ENCODE results near the gene TRUB1. TPM values are rescaled to one million over a fixed set of nuclear protein-coding genes. Genes with fewer than 3 reads are reported as not detected.
"Not testable (repeated sequence)": the region's sequence is repeated elsewhere in the genome, so short reads cannot be mapped to it uniquely, and the experiment has no call there.

Gene TRUB1
- total RNA-seq (2021), result 29.6 and 30.0 TPM in 2 replicates
- percentile 87 among the genes with signal in this experiment for Bru-seq, nascent RNA
- BruChase-seq, experiment 1, labeled RNA remaining after a 2-hour chase, result percentile 85 among the genes with signal in this experiment
- BruChase-seq, experiment 2, labeled RNA remaining after a 6-hour chase, result percentile 84 among the genes with signal in this experiment
- long read RNA-seq, transcript TRUB1-201 (8 exons, 3,408 nt), result major isoform, 86 of 110 reads
- long read RNA-seq, partial matches to known transcripts, result 9 of 110 reads
- long read RNA-seq, other reads (novel, unspliced or antisense), result 11 of 110 reads

- Histone ChIP-seq H3K9me3 (ENCODE audit: low read depth, low read length, poor library complexity, severe bottlenecking) (no peaks in the 10 kb centered on the region), H3K27me3 (replicated peaks; ENCODE audit: insufficient read depth, low read depth, low read length, poor library complexity) (no peaks in the 10 kb centered on the region), H3K4me3 (ENCODE audit: low read depth, low read length, poor library complexity, severe bottlenecking) (peak within 1 kb of the TSS; percentile 79), H3K4me1 (ENCODE audit: insufficient read depth, low read length, poor library complexity, severe bottlenecking) (peaks cover 6% of the 10 kb centered on the region), H3K27ac (ENCODE audit: low read depth, low read length, poor library complexity, severe bottlenecking) (peak within 1 kb of the TSS; percentile 91), H3K36me3 (ENCODE audit: insufficient read depth, low read length, poor library complexity, severe bottlenecking) (peaks cover 13% of the 10 kb centered on the region)
- CTCF ChIA-PET, result no interaction called here
- intact Hi-C loops (cut with micrococcal nuclease; ENCODE audit: unreplicated experiment), result loop anchor here (5.0 kb wide), 1 partner anchor 154 kb away; the partner anchor contains the start of gene ATRNL1
- DNase-seq (ENCODE audit: low spot score), result peak; percentile 97
- POLR2A ChIA-PET (ENCODE audit: low non-redundant PET), result no interaction called here
- BruUV-seq (replicated peaks), result TSS peak; percentile 50
- TF ChIP-seq, protein P1, sequence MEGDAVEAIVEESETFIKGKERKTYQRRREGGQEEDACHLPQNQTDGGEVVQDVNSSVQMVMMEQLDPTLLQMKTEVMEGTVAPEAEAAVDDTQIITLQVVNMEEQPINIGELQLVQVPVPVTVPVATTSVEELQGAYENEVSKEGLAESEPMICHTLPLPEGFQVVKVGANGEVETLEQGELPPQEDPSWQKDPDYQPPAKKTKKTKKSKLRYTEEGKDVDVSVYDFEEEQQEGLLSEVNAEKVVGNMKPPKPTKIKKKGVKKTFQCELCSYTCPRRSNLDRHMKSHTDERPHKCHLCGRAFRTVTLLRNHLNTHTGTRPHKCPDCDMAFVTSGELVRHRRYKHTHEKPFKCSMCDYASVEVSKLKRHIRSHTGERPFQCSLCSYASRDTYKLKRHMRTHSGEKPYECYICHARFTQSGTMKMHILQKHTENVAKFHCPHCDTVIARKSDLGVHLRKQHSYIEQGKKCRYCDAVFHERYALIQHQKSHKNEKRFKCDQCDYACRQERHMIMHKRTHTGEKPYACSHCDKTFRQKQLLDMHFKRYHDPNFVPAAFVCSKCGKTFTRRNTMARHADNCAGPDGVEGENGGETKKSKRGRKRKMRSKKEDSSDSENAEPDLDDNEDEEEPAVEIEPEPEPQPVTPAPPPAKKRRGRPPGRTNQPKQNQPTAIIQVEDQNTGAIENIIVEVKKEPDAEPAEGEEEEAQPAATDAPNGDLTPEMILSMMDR (conservative IDR thresholded peaks at IDR 0.05; ENCODE audit: low read depth, low read length), result no peak
- TF ChIP-seq EZH2 (IDR thresholded peaks at IDR 0.05; ENCODE audit: borderline replicate concordance, low read depth, low read length, poor library complexity, severe bottlenecking), result no peak
Observed at GRCh38 chr10:114937962-114938855, at the start of gene TRUB1. Gene TRUB1 (plus strand): TSS chr10:114938195. CDS start chr10:114938254, 59 bp downstream.

DNA sequence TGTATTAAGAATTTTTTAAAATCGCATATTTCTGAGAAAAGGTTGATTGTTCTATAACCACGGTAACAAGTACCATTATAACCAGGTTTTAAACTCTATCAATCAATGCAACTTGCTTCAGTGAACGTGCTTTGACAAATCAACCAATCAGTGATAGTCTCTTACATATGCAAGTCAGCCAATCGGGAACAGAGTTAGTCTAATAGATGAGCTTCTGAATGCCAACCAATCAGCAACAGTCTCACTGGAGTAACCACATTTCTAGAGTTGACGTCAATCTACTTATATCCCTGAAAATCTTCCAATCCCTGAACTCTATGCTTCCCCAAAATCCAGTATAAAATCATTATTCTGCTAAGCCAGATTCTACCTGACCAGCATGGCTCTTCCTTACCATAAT lies 44.7 kb upstream of the TRUB1 start:
- no peaks in the 10 kb centered on the region for H3K27me3 ChIP-seq (replicated peaks; ENCODE audit: insufficient read depth, low read depth, low read length, poor library complexity)
- POLR2A ChIA-PET (ENCODE audit: low non-redundant PET), result no interaction called here
- no peaks in the 10 kb centered on the region for H3K4me1 ChIP-seq (ENCODE audit: insufficient read depth, low read length, poor library complexity, severe bottlenecking)
- no peaks in the 10 kb centered on the region for H3K9me3 ChIP-seq (ENCODE audit: low read depth, low read length, poor library complexity, severe bottlenecking)
- intact Hi-C loops (cut with micrococcal nuclease; ENCODE audit: unreplicated experiment), result no loop called here
- peak; percentile 31 for DNase-seq (ENCODE audit: low spot score)
- TF ChIP-seq, protein P1 (conservative IDR thresholded peaks at IDR 0.05; ENCODE audit: low read depth, low read length), result no peak
- no peak for TF ChIP-seq EZH2 (IDR thresholded peaks at IDR 0.05; ENCODE audit: borderline replicate concordance, low read depth, low read length, poor library complexity, severe bottlenecking)
- H3K27ac ChIP-seq (ENCODE audit: low read depth, low read length, poor library complexity, severe bottlenecking), result no peak overlapping the region
- BruUV-seq (replicated peaks), result no TSS peak
- CTCF ChIA-PET, result no interaction called here
- H3K4me3 ChIP-seq (ENCODE audit: low read depth, low read length, poor library complexity, severe bottlenecking), result no peak overlapping the region
- no peaks in the 10 kb centered on the region for H3K36me3 ChIP-seq (ENCODE audit: insufficient read depth, low read length, poor library complexity, severe bottlenecking)

GRCh38 chr10:114894911-114895310 lies 43.1 kb upstream of the TRUB1 start:
- intact Hi-C loops (cut with micrococcal nuclease; ENCODE audit: unreplicated experiment), result no loop called here
- ChIA-PET POLR2A (ENCODE audit: low non-redundant PET) (no interaction called here), CTCF (interaction anchor here (0.6 kb wide), 1 partner anchor 16 kb away, joined by 4 read pairs; no protein-coding TSS in a partner anchor)

GRCh38 chr10:114897011-114897410 lies 41.0 kb upstream of the TRUB1 start:
- H3K36me3 ChIP-seq (ENCODE audit: insufficient read depth, low read length, poor library complexity, severe bottlenecking); H3K4me1 ChIP-seq (ENCODE audit: insufficient read depth, low read length, poor library complexity, severe bottlenecking); POLR2A ChIA-PET (ENCODE audit: low non-redundant PET); H3K9me3 ChIP-seq (ENCODE audit: low read depth, low read length, poor library complexity, severe bottlenecking); CTCF ChIA-PET; intact Hi-C loops (cut with micrococcal nuclease; ENCODE audit: unreplicated experiment); H3K27me3 ChIP-seq (replicated peaks; ENCODE audit: insufficient read depth, low read depth, low read length, poor library complexity); H3K27ac ChIP-seq (ENCODE audit: low read depth, low read length, poor library complexity, severe bottlenecking); BruUV-seq (replicated peaks); DNase-seq (ENCODE audit: low spot score); H3K4me3 ChIP-seq (ENCODE audit: low read depth, low read length, poor library complexity, severe bottlenecking): not testable (repeated sequence)

More at GRCh38 chr10:114894911-114895310, 43.1 kb upstream of the TRUB1 start:
- H3K27me3 ChIP-seq (replicated peaks; ENCODE audit: insufficient read depth, low read depth, low read length, poor library complexity), result no peaks in the 10 kb centered on the region
- no peak for TF ChIP-seq EZH2 (IDR thresholded peaks at IDR 0.05; ENCODE audit: borderline replicate concordance, low read depth, low read length, poor library complexity, severe bottlenecking)
- TF ChIP-seq, protein P1 (conservative IDR thresholded peaks at IDR 0.05; ENCODE audit: low read depth, low read length), result no peak
- H3K27ac ChIP-seq (ENCODE audit: low read depth, low read length, poor library complexity, severe bottlenecking), result no peak overlapping the region
- H3K9me3 ChIP-seq (ENCODE audit: low read depth, low read length, poor library complexity, severe bottlenecking), result no peaks in the 10 kb centered on the region
- H3K36me3 ChIP-seq (ENCODE audit: insufficient read depth, low read length, poor library complexity, severe bottlenecking), result no peaks in the 10 kb centered on the region
- H3K4me1 ChIP-seq (ENCODE audit: insufficient read depth, low read length, poor library complexity, severe bottlenecking), result no peaks in the 10 kb centered on the region
- DNase-seq (ENCODE audit: low spot score), result no peak
- no TSS peak for BruUV-seq (replicated peaks)
- no peak overlapping the region for H3K4me3 ChIP-seq (ENCODE audit: low read depth, low read length, poor library complexity, severe bottlenecking)

Measured in A673 (cell line).